ENCODE data around the gene STAT5A. TPM values are rescaled to one million over a fixed set of nuclear protein-coding genes. Genes with fewer than 3 reads are reported as not detected.

STAT5A gene
- total and polyA plus RNA-seq, 9 of the 15 experiments (the other 6 are each of a cell fraction or from before 2014, with no cell fraction given): 79.9 to 415 (median 196) TPM

DNA sequence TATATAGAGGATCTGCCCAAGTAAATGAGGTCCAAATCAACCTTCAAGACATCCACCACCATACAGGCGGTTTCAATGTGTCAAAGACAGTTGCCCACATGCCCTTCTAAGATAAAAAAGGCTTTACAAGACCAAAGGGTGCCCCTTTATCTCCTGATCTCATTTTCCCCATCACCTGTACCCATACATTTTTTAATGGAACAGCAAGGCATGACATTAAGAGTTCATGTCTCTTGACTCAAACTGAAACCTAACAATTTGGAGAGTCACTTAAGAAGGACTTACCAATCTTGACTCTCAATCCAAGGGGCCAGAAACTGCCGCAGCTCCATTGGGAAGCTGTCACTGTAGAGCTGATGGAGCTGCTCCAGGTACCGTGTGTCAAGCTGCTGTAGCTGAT is 59.8 kb downstream of the STAT5A start:
- no peak overlapping the region for H3K4me2 ChIP-seq (ENCODE audit: insufficient read depth, low read length)
- H2AFZ ChIP-seq (ENCODE audit: low read depth, low read length): no peak overlapping the region
- H4K20me1 ChIP-seq (replicated peaks; ENCODE audit: control insufficient read depth, insufficient read depth, low read length): no peaks in the 10 kb centered on the region
- BruUV-seq (replicated peaks): no TSS peak
- ChIA-PET CTCF (ENCODE audit: low intra/inter-chr PET ratio) (no interaction called here), POLR2A (interaction anchor here (0.6 to 1.0 kb wide), 3 partner anchors 10 to 180 kb away, joined by 3 to 4 read pairs (median 3); no protein-coding TSS in a partner anchor)
- no peaks in the 10 kb centered on the region for H3K9me3 ChIP-seq (replicated peaks; ENCODE audit: control insufficient read depth, insufficient read depth, low read depth, low read length)
- FAIRE-seq: no peak
- H3K9ac ChIP-seq (ENCODE audit: insufficient read depth in 1 of 2, low read depth in 2 of 2, low read length in 2 of 2): no peak overlapping the region
- peaks cover 40% of the 10 kb centered on the region for H3K36me3 ChIP-seq (ENCODE audit: control insufficient read depth, insufficient read depth, low read length)
- H3K27ac ChIP-seq (ENCODE audit: extremely low read depth, low read depth, low read length): no peak overlapping the region
- H3K79me2 ChIP-seq (ENCODE audit: control insufficient read depth, insufficient read depth, low read length): peaks cover 21% of the 10 kb centered on the region
- in situ Hi-C loops (cut with MboI) (no loop called here), intact Hi-C loops (cut with micrococcal nuclease) (no loop called here)
- no peaks in the 10 kb centered on the region for H3K4me1 ChIP-seq (replicated peaks in 1 of 2; ENCODE audit: control insufficient read depth in 2 of 2, insufficient read depth in 2 of 2, low read length in 2 of 2)
- no peak for DNase-seq (ENCODE audit: extremely low read depth in 1 of 4, low spot score in 3 of 4)
- TF ChIP-seq ZNF23 (CRISPR knock-in tag; IDR thresholded peaks at IDR 0.05): no peak
- no peak for TF ChIP-seq L3MBTL2 (IDR thresholded peaks at IDR 0.05)
- no peak for TF ChIP-seq ZNF445 (CRISPR knock-in tag; IDR thresholded peaks at IDR 0.05; ENCODE audit: low read depth)
- no peak for TF ChIP-seq CHD4 (IDR thresholded peaks at IDR 0.05; ENCODE audit: insufficient read depth, insufficient replicate concordance, low read depth, low read length, poor library complexity, severe bottlenecking)
- TF ChIP-seq ZNF133 (CRISPR knock-in tag; IDR thresholded peaks at IDR 0.05): no peak
- TF ChIP-seq TARDBP (IDR thresholded peaks at IDR 0.05): no peak
- no peak for TF ChIP-seq ZZZ3 (IDR thresholded peaks at IDR 0.05)
- TF ChIP-seq MBD2 (IDR thresholded peaks at IDR 0.05; ENCODE audit: borderline replicate concordance, low read depth): no peak
- no peak overlapping the region for H3K4me3 ChIP-seq
- no peak for ATAC-seq
- H3K27me3 ChIP-seq (ENCODE audit: control insufficient read depth in 2 of 2, insufficient read depth in 2 of 2, low read length in 2 of 2): no peaks in the 10 kb centered on the region
- WGBS (ENCODE audit: insufficient coverage, low coverage, missing lambda C conversion rate): 84% methylated on average over 3 of the region's 3 CpGs
- H3K9me1 ChIP-seq (ENCODE audit: control insufficient read depth, insufficient read depth, low read length): peaks cover 3% of the 10 kb centered on the region

Measured in K562 (cell line).